T-helper 2 cell treated with Interferon-gamma antibody and Interleukin-4, amounts not matched to agents 100 ng/mL and 5 ng/mL, for 36 hours (primary cell): ENCODE data around the gene HGS. TPM values are rescaled to one million over a fixed set of nuclear protein-coding genes. Genes with fewer than 3 reads are reported as not detected.
"Not testable (repeated sequence)": the region's sequence is repeated elsewhere in the genome, so short reads cannot be mapped to it uniquely, and the experiment has no call there.

Source experiments
- intact Hi-C: fragments of 100-400 bp; cut with micrococcal nuclease; formaldehyde crosslinking; loops from one replicate; pipeline ENCODE4 v1.15.1; 2023
- total RNA-seq: library from RNA; stranded (reverse); gene quantifications from 2 replicates; pipeline ENCODE4 v1.2.3, GENCODE V29; 2022

The HGS gene
- total RNA-seq, 1 donor from 2014 or later: 118 TPM

GRCh38 chr17:81716674-81716996 lies 32.8 kb downstream of the HGS start:
- intact Hi-C loops: no loop called here

DNA sequence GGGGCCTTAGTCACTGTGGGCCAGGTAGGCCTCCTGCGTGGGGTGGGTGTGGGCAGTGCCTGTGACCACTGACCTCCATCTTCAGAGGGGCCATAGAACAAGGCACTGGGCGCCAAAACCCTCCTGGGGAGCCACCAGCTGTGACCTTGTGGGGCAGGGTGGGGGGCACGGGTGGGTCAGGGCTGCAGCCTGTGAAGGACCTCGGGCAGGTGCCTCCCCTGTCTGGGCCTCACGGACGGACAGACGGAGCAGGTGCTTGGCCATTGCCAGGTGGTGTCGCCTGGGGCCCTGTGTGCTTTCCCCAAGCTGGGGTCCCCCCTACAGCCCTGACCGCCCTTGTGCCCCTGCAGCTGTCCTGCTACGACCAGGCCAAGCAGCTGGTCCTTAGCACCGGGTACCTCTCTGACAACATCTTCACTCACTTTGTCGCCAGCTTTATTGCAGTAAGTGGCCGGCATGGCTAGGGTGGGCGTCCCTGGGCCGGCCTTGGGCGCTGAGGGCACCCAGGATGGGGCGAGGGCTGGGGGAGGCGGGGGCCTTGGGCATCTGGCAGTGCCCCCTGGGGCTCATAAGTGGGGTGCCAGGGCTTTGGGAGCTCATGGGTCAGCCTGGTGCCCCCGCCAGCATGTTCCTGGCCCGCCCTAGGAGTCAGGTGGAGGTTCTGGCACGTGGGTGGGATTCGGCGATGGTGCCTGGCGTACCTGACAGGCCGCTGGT lies 33.4 kb downstream of the HGS start:
- intact Hi-C loops: no loop called here

DNA sequence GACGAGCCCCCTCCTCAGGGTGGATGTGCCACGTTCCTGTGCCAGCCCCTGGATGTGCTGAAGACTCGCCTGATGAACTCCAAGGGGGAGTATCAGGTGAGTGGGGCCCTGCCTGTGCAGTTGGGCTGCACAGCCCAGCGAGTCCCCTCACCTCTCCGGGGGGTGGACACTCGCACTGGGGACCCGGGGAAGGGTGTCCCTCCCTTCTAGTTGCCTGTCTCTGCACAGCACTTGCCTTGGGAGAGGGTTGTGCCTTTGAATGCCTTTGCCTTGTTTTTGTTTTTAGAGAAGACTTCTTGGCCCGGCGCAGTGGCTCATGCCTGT lies 33.9 kb downstream of the HGS start:
- intact Hi-C loops: no loop called here

DNA sequence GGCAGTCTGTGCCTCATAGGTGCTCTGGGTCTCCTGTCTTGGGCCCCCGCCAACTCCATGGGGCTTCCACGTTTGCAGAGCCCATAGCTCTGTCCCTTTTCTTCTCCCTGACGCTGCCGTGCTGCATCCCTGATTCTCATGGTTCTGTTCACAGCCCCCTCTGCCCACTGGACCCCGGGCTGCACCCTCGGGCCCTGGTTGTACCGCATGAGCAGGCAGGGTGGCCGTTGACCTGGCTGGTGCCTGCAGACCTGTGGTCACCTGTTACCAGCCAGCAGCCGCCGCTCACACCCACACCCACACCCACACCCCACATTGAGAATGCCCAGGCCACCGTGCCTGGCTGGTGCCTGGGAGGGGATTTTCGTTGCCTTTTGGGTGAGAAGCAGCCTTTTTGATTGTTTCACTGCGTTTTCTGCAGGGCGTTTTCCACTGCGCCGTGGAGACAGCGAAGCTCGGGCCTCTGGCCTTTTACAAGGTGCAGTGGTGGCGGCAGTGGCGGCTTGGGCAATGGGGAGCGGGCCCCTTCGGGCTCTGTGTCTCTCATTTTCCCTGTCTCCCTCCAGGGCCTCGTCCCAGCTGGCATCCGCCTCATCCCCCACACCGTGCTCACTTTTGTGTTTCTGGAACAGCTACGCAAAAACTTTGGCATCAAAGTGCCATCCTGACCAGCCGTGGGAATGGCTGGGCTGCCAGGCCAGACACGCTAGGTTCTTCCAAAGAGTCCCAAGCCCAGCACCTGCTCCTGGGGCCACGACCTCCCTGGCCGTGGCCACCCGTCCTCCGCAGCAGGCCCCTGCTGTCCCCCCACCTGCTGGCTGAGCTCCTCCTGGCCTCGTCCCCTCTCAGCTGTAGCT lies 35.8 kb downstream of the HGS start:
- intact Hi-C loops: no loop called here

DNA sequence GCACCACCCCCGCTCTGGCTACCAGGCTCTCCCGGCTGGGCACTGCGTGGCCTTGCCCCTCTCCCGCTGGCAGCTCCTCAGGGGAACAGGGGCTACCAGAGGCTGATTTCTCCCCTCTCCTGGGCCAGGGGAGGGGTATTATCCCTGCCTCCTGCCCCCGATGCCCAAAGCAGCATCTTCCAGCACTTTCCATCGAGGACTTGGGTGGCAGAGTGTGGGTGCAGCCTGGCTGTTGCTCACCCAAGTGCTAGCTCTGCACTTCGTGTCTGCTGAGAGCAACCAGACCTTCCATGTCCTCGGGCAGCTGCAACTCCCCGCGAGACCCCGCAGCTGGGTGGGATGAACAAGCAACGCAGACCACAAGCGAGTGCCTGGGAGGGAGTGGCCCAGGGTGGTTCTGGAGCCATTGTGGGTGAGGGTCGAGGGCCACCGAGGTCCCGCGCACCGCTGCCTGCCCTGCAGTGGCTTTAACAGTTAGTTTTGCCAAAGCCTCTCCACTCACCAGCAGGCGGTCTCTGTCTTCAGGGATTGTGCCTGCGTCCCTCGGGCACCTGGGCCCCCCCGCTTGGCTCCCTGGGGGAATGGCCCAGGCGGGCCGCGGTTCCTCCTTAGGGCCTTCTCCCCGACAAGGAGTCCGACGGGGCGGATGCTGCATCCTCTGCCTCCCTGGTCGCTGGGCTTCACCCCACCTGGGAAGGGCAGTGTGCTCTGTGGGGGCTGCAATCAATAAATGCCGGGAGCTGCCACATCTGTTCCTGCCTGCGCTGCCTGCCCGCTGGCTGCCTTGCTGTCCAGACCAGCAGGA lies 36.7 kb downstream of the HGS start:
- intact Hi-C loops: no loop called here

- intact Hi-C loops: no loop called here
Observed at GRCh38 chr17:81722184-81723120, 38.6 kb downstream of the HGS start.

GRCh38 chr17:81723651-81724209 lies 39.9 kb downstream of the HGS start:
- intact Hi-C loops: no loop called here

DNA sequence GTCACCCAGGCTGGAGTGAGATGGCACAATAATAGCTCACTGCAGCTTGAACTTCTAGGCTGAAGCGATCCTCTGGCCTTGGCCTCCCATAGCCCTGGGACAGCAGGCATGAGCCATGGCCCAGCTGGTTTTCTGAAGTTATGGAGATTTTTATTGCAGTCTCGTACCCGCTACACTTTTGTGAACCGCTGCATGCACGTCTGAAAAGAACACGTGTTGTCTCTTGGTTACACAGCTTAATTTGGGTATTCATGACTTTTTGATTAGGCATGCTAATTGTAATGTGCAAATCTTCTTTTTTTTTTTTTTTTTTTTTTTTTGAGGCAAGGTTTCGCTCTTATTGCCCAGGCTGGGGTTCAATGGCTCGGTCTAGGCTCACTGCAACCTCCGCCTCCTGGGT lies 41.6 kb downstream of the HGS start:
- intact Hi-C loops: no loop called here

GRCh38 chr17:81726004-81726403 lies 42.2 kb downstream of the HGS start:
- intact Hi-C loops: no loop called here

DNA sequence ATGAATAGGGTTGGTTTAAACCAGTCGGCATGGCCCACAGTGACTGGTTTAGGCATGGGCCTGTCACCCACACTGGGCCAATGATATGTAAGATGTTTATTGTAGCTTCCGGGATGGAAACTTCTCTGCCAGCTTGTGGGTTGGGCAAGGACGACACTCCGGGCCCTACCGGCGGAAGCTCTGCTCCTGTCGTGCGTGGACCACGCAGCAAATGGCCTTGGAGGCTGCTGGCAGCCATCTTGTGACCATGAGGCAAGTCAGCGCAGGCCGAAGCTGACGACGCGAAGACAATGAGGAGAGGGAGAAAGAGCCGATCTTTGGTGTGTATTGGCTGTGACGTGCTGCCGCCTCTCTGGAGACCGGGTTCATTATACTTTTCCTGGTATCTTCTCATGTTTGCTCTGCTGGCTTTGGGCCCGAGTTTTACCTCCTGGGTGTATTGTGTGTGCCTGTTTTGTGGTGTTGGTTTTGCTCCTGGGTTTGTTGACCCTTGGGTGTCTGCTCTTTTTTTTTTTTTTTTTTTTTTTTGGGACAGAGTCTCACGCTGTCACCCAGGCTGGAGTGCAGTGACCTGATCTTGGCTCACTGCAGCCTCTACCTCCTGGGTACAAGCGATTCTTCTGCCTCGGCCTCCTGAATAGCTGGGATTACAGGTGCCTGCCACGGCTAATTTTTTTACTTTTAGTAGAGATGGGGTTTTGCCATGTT lies 43.7 kb downstream of the HGS start:
- intact Hi-C loops: no loop called here

GRCh38 chr17:81733507-81734404 lies 49.9 kb downstream of the HGS start:
- intact Hi-C loops: no loop called here

DNA sequence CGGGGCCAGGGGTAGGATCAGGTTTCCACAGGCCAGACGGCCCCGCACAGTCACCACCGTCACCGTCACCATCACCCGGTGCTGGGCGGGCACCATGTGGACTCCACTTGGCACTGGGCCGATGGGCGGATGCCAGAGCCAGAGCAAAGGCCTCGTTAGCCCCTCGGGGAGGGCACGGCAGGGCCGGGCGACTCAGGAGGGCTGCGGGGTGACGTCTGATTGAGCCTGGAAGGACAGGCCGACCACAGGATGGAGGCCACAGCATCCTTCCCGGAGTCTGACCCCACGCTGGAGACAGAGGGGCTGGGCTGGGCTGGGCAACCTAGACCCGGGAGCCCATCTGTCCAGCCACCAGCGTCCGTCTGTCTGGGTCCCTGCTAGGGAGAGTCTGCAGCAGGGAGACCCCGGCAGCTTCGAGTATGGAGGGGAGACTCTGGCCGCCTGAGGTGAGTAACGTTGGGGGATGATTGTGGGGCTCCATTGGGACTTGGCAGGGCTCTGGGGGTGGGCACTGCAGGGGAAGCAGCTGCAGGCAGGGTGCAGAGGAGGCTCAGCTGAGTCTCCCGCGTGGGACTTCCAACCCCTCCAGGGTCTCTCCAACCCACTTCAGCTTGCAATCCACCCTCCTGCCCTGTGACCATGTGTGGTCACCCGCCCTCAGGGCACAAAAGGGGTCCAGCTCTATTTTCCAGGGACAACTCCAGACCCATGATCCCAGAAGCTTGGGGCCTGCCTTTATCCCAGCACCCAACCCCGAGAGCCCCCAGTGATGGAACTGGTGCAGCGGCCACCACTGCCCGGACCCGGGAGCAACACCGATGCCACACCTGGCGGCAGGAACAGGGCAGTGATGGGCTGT lies 50.8 kb downstream of the HGS start:
- intact Hi-C loops: no loop called here

GRCh38 chr17:81735264-81736102 lies 51.7 kb downstream of the HGS start:
- intact Hi-C loops: no loop called here

DNA sequence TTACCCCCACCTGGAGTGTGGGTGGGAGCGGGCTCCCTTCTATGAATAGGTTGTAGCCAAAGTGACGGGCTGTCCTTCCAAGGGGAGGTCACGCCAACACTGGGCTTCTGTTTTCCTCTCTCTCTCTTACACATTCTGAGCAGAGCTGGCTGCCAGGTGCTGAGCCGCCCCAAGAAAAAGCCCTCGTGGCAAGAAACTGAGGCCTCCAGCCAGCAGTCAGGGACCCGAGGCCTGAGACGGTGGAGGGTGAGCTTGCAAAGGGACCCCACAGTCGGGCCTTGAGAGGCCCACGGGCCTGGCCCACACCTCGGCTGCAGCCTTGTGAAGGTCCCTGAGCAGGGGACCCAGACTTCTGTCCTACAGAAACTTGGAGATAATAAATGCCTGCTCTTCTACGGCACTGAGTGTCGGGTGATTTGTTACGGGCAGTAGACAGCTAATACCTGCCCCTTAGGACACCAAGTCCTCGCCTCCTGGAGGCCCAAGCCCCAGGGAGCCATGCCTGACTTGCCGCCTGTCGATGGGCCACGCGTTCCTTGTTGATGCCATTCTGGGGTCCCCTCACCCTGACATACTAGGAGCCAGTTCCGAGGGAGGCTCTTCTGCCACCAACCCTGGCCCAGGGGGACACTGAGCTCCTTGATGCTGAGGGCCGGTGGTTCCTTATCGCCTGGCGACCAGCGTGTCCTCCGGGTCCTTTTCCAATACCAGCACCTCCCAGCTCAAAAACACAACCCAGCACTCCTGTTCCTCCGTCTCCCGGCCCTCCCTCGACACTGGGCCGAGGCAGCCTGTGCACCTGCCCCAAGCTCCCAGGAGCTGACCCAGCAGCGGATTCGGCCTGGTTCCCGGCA lies 54.4 kb downstream of the HGS start:
- intact Hi-C loops: no loop called here

GRCh38 chr17:81738801-81739393 lies 55.1 kb downstream of the HGS start:
- intact Hi-C loops: no loop called here

GRCh38 chr17:81739593-81739992 lies 55.8 kb downstream of the HGS start:
- intact Hi-C loops: not testable (repeated sequence)
